H1 (cell line): ENCODE measurements around the gene C20orf173. TPM values are rescaled to one million over a fixed set of nuclear protein-coding genes. Genes with fewer than 3 reads are reported as not detected.

Experiments used
- CTCF ChIA-PET: fragments of 300-600 bp; sonication (Branson Sonifier 250); formaldehyde crosslinking; loops from one replicate; lab custom pipeline; 2021; ENCODE audit not compliant: partially characterized antibody; lab: Charles Lee
- POLR2A ChIA-PET: fragments of 300-600 bp; sonication (Branson Sonifier 250); formaldehyde crosslinking; loops from one replicate; lab custom pipeline; 2021; ENCODE audit warnings: inconsistent platforms; ENCODE audit not compliant: partially characterized antibody; lab: Charles Lee
- DNase-seq, 2 experiments: peaks; one replicate each; pipeline versions ENCODE4 v3.0.0 to v3.0.0-alpha.2; 2010 to 2022; ENCODE audit warnings: low spot score in 2 of 2, low read depth in 1 of 2, mixed read lengths in 1 of 2
- FAIRE-seq: peaks from 2 replicates; lab custom pipeline; 2011; peaks lifted over from hg19 to GRCh38; lab: Jason Lieb, UNC
- H2AFZ ChIP-seq: 2 replicates; pipeline ENCODE4 v1.8.1; 2012; ENCODE audit warnings: low read length, inconsistent platforms
- H2AK5ac ChIP-seq: 2 replicates; pipeline ENCODE4 v1.6.1; 2013; ENCODE audit warnings: low read depth, low read length
- H2BK120ac ChIP-seq: replicated peaks from 2 replicates; pipeline ENCODE3; 2013; ENCODE audit warnings: low read depth, low read length, inconsistent platforms
- H2BK12ac ChIP-seq: 2 replicates; pipeline ENCODE4 v1.6.1; 2013; ENCODE audit warnings: low read depth, low read length
- H2BK15ac ChIP-seq: 2 replicates; pipeline ENCODE4 v1.6.1; 2013; ENCODE audit warnings: low read length
- H2BK20ac ChIP-seq: 2 replicates; pipeline ENCODE4 v1.6.1; 2013; ENCODE audit warnings: low read length
- H2BK5ac ChIP-seq: 2 replicates; pipeline ENCODE4 v1.6.1; 2013; ENCODE audit warnings: low read depth, low read length
- H3K14ac ChIP-seq: 2 replicates; pipeline ENCODE4 v1.6.1; 2013; ENCODE audit warnings: inconsistent platforms; ENCODE audit not compliant: insufficient read length
- H3K18ac ChIP-seq: 2 replicates; pipeline ENCODE4 v1.6.1; 2013; ENCODE audit warnings: low read length; ENCODE audit errors: extremely low read depth
- H3K23ac ChIP-seq: 2 replicates; pipeline ENCODE4 v1.6.1; 2013; ENCODE audit warnings: inconsistent platforms; ENCODE audit not compliant: insufficient read length
- H3K23me2 ChIP-seq: 2 replicates; pipeline ENCODE4 v1.6.1; 2013; ENCODE audit warnings: low read depth, low read length
- H3K27ac ChIP-seq: 2 replicates; pipeline ENCODE4 v1.6.1; 2011; ENCODE audit warnings: low read depth, low read length, inconsistent platforms
- H3K27me3 ChIP-seq, 4 experiments: replicated peaks in 1 of 4; 1 replicate in 1 of 4; 2 replicates in 3 of 4; pipeline versions ENCODE4 v1.6.1 to v1.8.1; 2011 to 2013; ENCODE audit warnings: low read length in 3 of 4, mild to moderate bottlenecking in 3 of 4, inconsistent platforms in 2 of 4, mixed read lengths in 2 of 4, moderate library complexity in 1 of 4; ENCODE audit not compliant: control insufficient read depth in 3 of 4, insufficient read depth in 3 of 4; ENCODE audit errors: extremely low read depth in 1 of 4
- H3K36me3 ChIP-seq, 4 experiments: 2 replicates each; pipeline versions ENCODE4 v1.6.1 to v1.8.1; 2011 to 2013; ENCODE audit warnings: mild to moderate bottlenecking in 4 of 4, low read length in 3 of 4, moderate library complexity in 2 of 4, control low read depth in 1 of 4, inconsistent platforms in 1 of 4; ENCODE audit not compliant: insufficient read depth in 4 of 4, control insufficient read depth in 2 of 4
- H3K4ac ChIP-seq: replicated peaks from 2 replicates; pipeline ENCODE3; 2013; ENCODE audit warnings: low read length, low read depth, mixed read lengths, inconsistent platforms; ENCODE audit not compliant: insufficient read length
- H3K4me1 ChIP-seq, 4 experiments: replicated peaks in 1 of 4; 1 replicate in 1 of 4; 2 replicates in 3 of 4; pipeline versions ENCODE4 v1.6.1 to v1.8.1; 2011 to 2013; ENCODE audit warnings: low read length in 3 of 4, inconsistent platforms in 2 of 4, mixed read lengths in 1 of 4; ENCODE audit not compliant: insufficient read depth in 4 of 4, control insufficient read depth in 3 of 4
- H3K4me2 ChIP-seq, 2 experiments: 2 replicates each; pipeline versions ENCODE4 v1.6.1 to v1.8.1; 2011 to 2013; ENCODE audit warnings: low read depth in 2 of 2, low read length in 2 of 2, control low read depth in 1 of 2, inconsistent platforms in 1 of 2, mild to moderate bottlenecking in 1 of 2; ENCODE audit not compliant: insufficient read depth in 1 of 2
- H3K4me3 ChIP-seq, 4 experiments: fragments of 200-600, 300-600 bp in 1 of 4; sonication (generic), shearing (Covaris generic), sonication (Bioruptor Twin) in 1 of 4; 2 replicates each; pipeline versions ENCODE4 v1.5.1 to v1.8.1; 2011 to 2016; ENCODE audit warnings: low read length in 4 of 4, low read depth in 3 of 4, control low read depth in 2 of 4, inconsistent platforms in 2 of 4, mild to moderate bottlenecking in 2 of 4, mixed read lengths in 1 of 4, moderate library complexity in 1 of 4; ENCODE audit not compliant: insufficient read depth in 2 of 4; ENCODE audit errors: extremely low read depth in 1 of 4
- H3K56ac ChIP-seq: replicated peaks from 2 replicates; pipeline ENCODE3; 2013; ENCODE audit warnings: low read depth, mild to moderate bottlenecking, mixed read lengths, low read length, inconsistent platforms; ENCODE audit not compliant: insufficient read length
- H3K79me1 ChIP-seq: 2 replicates; pipeline ENCODE4 v1.6.1; 2013; ENCODE audit warnings: low read depth, low read length, control low read depth
- H3K79me2 ChIP-seq, 2 experiments: 2 replicates each; pipeline versions ENCODE4 v1.6.1 to v1.8.1; 2012 to 2013; ENCODE audit warnings: low read length in 2 of 2, mild to moderate bottlenecking in 2 of 2, inconsistent platforms in 1 of 2; ENCODE audit not compliant: insufficient read depth in 2 of 2, control insufficient read depth in 1 of 2
- H3K9ac ChIP-seq, 4 experiments: replicated peaks in 1 of 4; 1 replicate in 1 of 4; 2 replicates in 3 of 4; pipeline versions ENCODE4 v1.6.1 to v1.8.1; 2011 to 2013; ENCODE audit warnings: low read depth in 3 of 4, low read length in 3 of 4, control low read depth in 2 of 4, mild to moderate bottlenecking in 2 of 4, moderate library complexity in 2 of 4, inconsistent platforms in 1 of 4; ENCODE audit errors: extremely low read depth in 1 of 4
- H3K9me3 ChIP-seq, 2 experiments: 2 replicates each; pipeline versions ENCODE4 v1.6.1 to v1.8.1; 2012 to 2013; ENCODE audit warnings: mild to moderate bottlenecking in 2 of 2, moderate library complexity in 2 of 2, control low read depth in 1 of 2, inconsistent platforms in 1 of 2, low read depth in 1 of 2, low read length in 1 of 2, mixed read lengths in 1 of 2; ENCODE audit not compliant: insufficient read depth in 2 of 2
- H4K20me1 ChIP-seq, 2 experiments: replicated peaks in 1 of 2; 2 replicates each; pipeline versions ENCODE3 to v1.8.1; 2011 to 2013; ENCODE audit warnings: inconsistent platforms in 2 of 2, low read length in 2 of 2, mild to moderate bottlenecking in 1 of 2; ENCODE audit not compliant: insufficient read depth in 2 of 2, control insufficient read depth in 1 of 2
- H4K5ac ChIP-seq: 2 replicates; pipeline ENCODE4 v1.6.1; 2013; ENCODE audit warnings: low read length, low read depth, mixed read lengths, inconsistent platforms; ENCODE audit not compliant: insufficient read length
- H4K8ac ChIP-seq: 2 replicates; pipeline ENCODE4 v1.8.0; 2013; ENCODE audit warnings: mild to moderate bottlenecking, moderate library complexity, low read length, inconsistent platforms; ENCODE audit not compliant: insufficient read depth; ENCODE audit errors: extremely low read depth
- H4K91ac ChIP-seq: replicated peaks from 2 replicates; pipeline ENCODE3; 2013; ENCODE audit warnings: low read length, mixed read lengths, inconsistent platforms; ENCODE audit not compliant: insufficient read length
- CBX5 ChIP-seq: fragments of 300-800, 300-1000 bp; sonication (generic); IDR thresholded peaks from 2 replicates; pipeline ENCODE4 v1.7.1; 2016; ENCODE audit warnings: antibody characterized with exemption, low read length, low read depth
- GTF2F1 ChIP-seq: IDR thresholded peaks from 2 replicates; pipeline ENCODE4 v1.6.1; 2012; ENCODE audit warnings: low read depth, low read length, improper control_type of control experiment, borderline replicate concordance
- NANOG ChIP-seq: IDR thresholded peaks from 2 replicates; pipeline ENCODE4 v1.6.1; 2011; ENCODE audit warnings: low read length, low read depth, mild to moderate bottlenecking, inconsistent platforms; ENCODE audit not compliant: insufficient read depth, poor library complexity, severe bottlenecking
- PHF8 ChIP-seq: fragments of 200-600 bp; sonication (generic); conservative IDR thresholded peaks from 2 replicates; pipeline ENCODE4 v1.7.1; 2012; ENCODE audit warnings: low read depth, mild to moderate bottlenecking, inconsistent platforms, low read length, moderate library complexity
- POLR2A ChIP-seq, 2 experiments: IDR thresholded peaks; 1 replicate in 1 of 2; 2 replicates in 1 of 2; pipeline ENCODE4 v1.6.1; 2011; ENCODE audit warnings: low read depth in 2 of 2, low read length in 2 of 2, mild to moderate bottlenecking in 2 of 2; ENCODE audit errors: control extremely low read depth in 1 of 2
- POLR2AphosphoS5 ChIP-seq: IDR thresholded peaks from 2 replicates; pipeline ENCODE4 v1.6.1; 2011; ENCODE audit warnings: low read depth, low read length
- RFX5 ChIP-seq: IDR thresholded peaks from 2 replicates; pipeline ENCODE4 v1.6.1; 2011; ENCODE audit warnings: low read depth, low read length, improper control_type of control experiment, borderline replicate concordance
- SIN3A ChIP-seq, 2 experiments: IDR thresholded peaks in 1 of 2; conservative IDR thresholded peaks in 1 of 2; 2 replicates each; pipeline ENCODE4 v1.6.1; 2011 to 2012; ENCODE audit warnings: low read length in 2 of 2, improper control_type of control experiment in 1 of 2, low read depth in 1 of 2, mild to moderate bottlenecking in 1 of 2
- SP1 ChIP-seq: IDR thresholded peaks from 2 replicates; pipeline ENCODE4 v1.6.1; 2011; ENCODE audit warnings: low read depth, low read length
- SP2 ChIP-seq: IDR thresholded peaks from 2 replicates; pipeline ENCODE4 v1.6.1; 2012; ENCODE audit warnings: mild to moderate bottlenecking, low read length, inconsistent platforms
- SUZ12 ChIP-seq: fragments of 200-600 bp; sonication (generic); IDR thresholded peaks from 2 replicates; pipeline ENCODE4 v1.6.1; 2012; ENCODE audit warnings: mild to moderate bottlenecking, inconsistent platforms, low read length, moderate library complexity, mixed read lengths
- TAF1 ChIP-seq: IDR thresholded peaks from 2 replicates; pipeline ENCODE4 v1.6.1; 2011; ENCODE audit warnings: mild to moderate bottlenecking, low read depth, low read length
- TCF12 ChIP-seq: IDR thresholded peaks from 2 replicates; pipeline ENCODE4 v1.6.1; 2011; ENCODE audit warnings: low read depth, mild to moderate bottlenecking, low read length
- WGBS, 2 experiments: shearing (Covaris generic) in 1 of 2; methylation state at CpG; one replicate each; pipeline versions ENCODE4 v1.1.6 to v1.1.7; 2013 to 2015; ENCODE audit warnings: low lambda C conversion rate in 2 of 2, mixed read lengths in 2 of 2, inconsistent platforms in 1 of 2, low coverage in 1 of 2, missing lambda C conversion rate in 1 of 2; ENCODE audit not compliant: insufficient replicate concordance in 2 of 2, insufficient coverage in 1 of 2, insufficient read length in 1 of 2; ENCODE audit errors: extremely low coverage in 1 of 2, missing lambda C conversion rate in 1 of 2; 5-methylcytosine and 5-hydroxymethylcytosine counted together
- polyA plus RNA-seq, 7 experiments: library from polyadenylated mRNA; depleted of rRNA in 3 of 7; stranded (reverse) in 5 of 7; unstranded in 2 of 7; fragments of >200 nt in 5 of 7; fragments of 200-250 nt in 2 of 7; gene quantifications; 1 replicate in 5 of 7; 2 replicates in 1 of 7; 4 replicates in 1 of 7; pipeline versions ENCODE4 v1.2.1 to v1.2.3, GENCODE V29; 2011 to 2013; ENCODE audit warnings: missing spikeins in 2 of 7, mixed read lengths in 2 of 7
- total RNA-seq: library from RNA; stranded (reverse); fragmentation: NEBNext Ultra II Directional; extraction: Animal tissue kit (Norgen Biotek cat#: 25700); gene quantifications from 2 replicates; pipeline ENCODE4 v1.2.1, GENCODE V29; 2021

C20orf173 gene
- total and polyA plus RNA-seq, 2 of the 8 experiments (the other 6 are each of a cell fraction or from before 2014, with no cell fraction given): not detected

GRCh38 chr20:35539756-35540212, 10.3 kb upstream of the C20orf173 start:
- Histone ChIP-seq H4K8ac (no peak overlapping the region; the same call in 1 of the 2 replicates), H3K56ac (no peak overlapping the region), H3K4me3 (peak overlapping the region; percentile 2 to 54 (median 21); a peak in 4 of 8 replicates), H3K14ac (no peak overlapping the region), H4K91ac (no peak overlapping the region), H3K23me2 (peaks cover 11% of the 10 kb centered on the region), H3K9ac (peak overlapping the region in 3 of 4 experiments; percentile 49 to 70 (median 56); a peak in 5 of 7 replicates), H3K79me2 (peaks cover 0 to 10% of the 10 kb centered on the region in 2 experiments; a peak in 1 of 4 replicates), H3K4me1 (peaks cover 2 to 6% (median 4%) of the 10 kb centered on the region in 4 experiments; a peak in 5 of 7 replicates), H3K23ac (no peak overlapping the region), H2BK5ac (no peak overlapping the region), H3K79me1 (peaks cover 6% of the 10 kb centered on the region; the same call in 1 of the 2 replicates), H3K18ac (no peak overlapping the region), H2BK15ac (no peak overlapping the region), H3K36me3 (peaks cover 0 to 4% (median 1%) of the 10 kb centered on the region in 4 experiments; a peak in 1 of 8 replicates), H3K27ac (no peak overlapping the region), H2BK12ac (no peak overlapping the region), H3K4me2 (peak overlapping the region; percentile 73 to 91), H4K20me1 (no peaks in the 10 kb centered on the region), H3K4ac (no peak overlapping the region), H2BK120ac (no peak overlapping the region), H4K5ac (peak overlapping the region; percentile 85), H2AK5ac (no peak overlapping the region), H2AFZ (peak overlapping the region; percentile 91), H3K9me3 (no peaks in the 10 kb centered on the region), H2BK20ac (no peak overlapping the region), H3K27me3 (no peaks in the 10 kb centered on the region)
- CTCF ChIA-PET: interaction anchor here (0.6 to 1.3 kb wide), 2 partner anchors 27 to 445 kb away, joined by 3 read pairs; no protein-coding TSS in a partner anchor
- FAIRE-seq: peak; percentile 84
- peak in 1 of 2 experiments; percentile 72 for DNase-seq
- POLR2A ChIA-PET: interaction anchor here (0.6 to 3.3 kb wide), 8 partner anchors 9 to 124 kb away, joined by 3 to 21 read pairs (median 4); partner anchors contain the start of genes CEP250 and SPAG4
- 26% methylated on average over 11 of the region's 11 CpGs; no CpG with 5 or more reads in 1 of the 2 experiments for WGBS, 2 experiments
- TF ChIP-seq CBX5 (no peak), SUZ12 (no peak), SIN3A (conservative IDR thresholded peaks at IDR 0.05 in 1 of 2, IDR thresholded peaks at IDR 0.05 in 1 of 2; ENCODE audit: low read depth in 1 of 2, low read length in 2 of 2) (no peak; a peak in 1 of 4 replicates), SP2 (peak; percentile 81), POLR2A (IDR thresholded peaks at IDR 0.05; ENCODE audit: control extremely low read depth in 1 of 2, low read depth in 2 of 2, low read length in 2 of 2) (peak in 1 of 2 experiments; percentile 74; a peak in 2 of 3 replicates), RFX5 (peak; percentile 41; the same call in 1 of the 2 replicates), PHF8 (peak; percentile 9; the same call in 1 of the 2 replicates), NANOG (no peak), SP1 (peak; percentile 99), TAF1 (peak; percentile 53; the same call in 1 of the 2 replicates), GTF2F1 (peak; percentile 17; the same call in 1 of the 2 replicates), TCF12 (no peak), POLR2AphosphoS5 (peak; percentile 57; the same call in 1 of the 2 replicates)
